ENCODE measurements around the gene ARID2.

ARID2 gene

GRCh38 chr12:45863332-45863731 is 133.8 kb downstream of the ARID2 start:
- no peak overlapping the region for H4K91ac ChIP-seq (ENCODE audit: low read depth, low read length)
- H2BK12ac ChIP-seq (ENCODE audit: low read length), result no peak overlapping the region
- no peak overlapping the region for H4K8ac ChIP-seq (ENCODE audit: low read depth, low read length)
- no peak overlapping the region for H4K12ac ChIP-seq (ENCODE audit: low read depth, low read length)
- H2BK5ac ChIP-seq (ENCODE audit: low read depth, low read length, poor library complexity), result no peak overlapping the region
- H3K4ac ChIP-seq (ENCODE audit: low read depth, low read length), result no peak overlapping the region
- no peak overlapping the region for H2AK5ac ChIP-seq (ENCODE audit: low read length)
- H3K9ac ChIP-seq (ENCODE audit: low read length), result no peak overlapping the region
- DNase-seq, result no peak
- no peaks in the 10 kb centered on the region for H3K79me2 ChIP-seq (ENCODE audit: control insufficient read depth, insufficient read depth, low read length, poor library complexity)
- no peak overlapping the region for H2AFZ ChIP-seq (ENCODE audit: insufficient read depth, low read length, poor library complexity)
- no peak overlapping the region for H3K23ac ChIP-seq (ENCODE audit: low read length)
- no peaks in the 10 kb centered on the region for H3K27me3 ChIP-seq (ENCODE audit: insufficient read depth, low read length)
- H3K4me1 ChIP-seq (ENCODE audit: control insufficient read depth in 1 of 2, insufficient read depth in 2 of 2, low read length in 2 of 2), result no peaks in the 10 kb centered on the region
- H3K18ac ChIP-seq (ENCODE audit: low read length), result no peak overlapping the region
- no peak overlapping the region for H3K4me2 ChIP-seq (ENCODE audit: low read length)
- no peaks in the 10 kb centered on the region for H3K9me3 ChIP-seq (ENCODE audit: insufficient read depth, low read depth, low read length)
- H2BK120ac ChIP-seq (ENCODE audit: insufficient read depth, low read length, poor library complexity), result no peak overlapping the region
- no peaks in the 10 kb centered on the region for H3K79me1 ChIP-seq (ENCODE audit: low read length)
- peaks cover 2 to 4% of the 10 kb centered on the region in 2 experiments for H3K36me3 ChIP-seq (ENCODE audit: control insufficient read depth in 1 of 2, insufficient read depth in 2 of 2, low read length in 2 of 2)
- WGBS (ENCODE audit: extremely low coverage, insufficient coverage, insufficient read length), result no CpG with 5 or more reads among the region's 2 CpGs
- no peak overlapping the region for H3K14ac ChIP-seq (ENCODE audit: low read length)
- no peak overlapping the region for H3K4me3 ChIP-seq (ENCODE audit: low read depth, low read length)
- no peak overlapping the region for H3K27ac ChIP-seq (ENCODE audit: low read depth, low read length)

GRCh38 chr12:45866299-45866698 is 136.8 kb downstream of the ARID2 start:
- no peak overlapping the region for H2BK120ac ChIP-seq (ENCODE audit: insufficient read depth, low read length, poor library complexity)
- no peak overlapping the region for H3K4me3 ChIP-seq (ENCODE audit: low read depth, low read length)
- H2BK12ac ChIP-seq (ENCODE audit: low read length), result no peak overlapping the region
- H3K79me2 ChIP-seq (ENCODE audit: control insufficient read depth, insufficient read depth, low read length, poor library complexity), result no peaks in the 10 kb centered on the region
- H4K12ac ChIP-seq (ENCODE audit: low read depth, low read length), result no peak overlapping the region
- H3K4ac ChIP-seq (ENCODE audit: low read depth, low read length), result no peak overlapping the region
- H2AK5ac ChIP-seq (ENCODE audit: low read length), result no peak overlapping the region
- H3K4me1 ChIP-seq (ENCODE audit: control insufficient read depth in 1 of 2, insufficient read depth in 2 of 2, low read length in 2 of 2), result no peaks in the 10 kb centered on the region
- no peak overlapping the region for H3K27ac ChIP-seq (ENCODE audit: low read depth, low read length)
- H3K9ac ChIP-seq (ENCODE audit: low read length), result no peak overlapping the region
- H3K4me2 ChIP-seq (ENCODE audit: low read length), result no peak overlapping the region
- H3K79me1 ChIP-seq (ENCODE audit: low read length), result no peaks in the 10 kb centered on the region
- H3K23ac ChIP-seq (ENCODE audit: low read length), result no peak overlapping the region
- no peak overlapping the region for H3K14ac ChIP-seq (ENCODE audit: low read length)
- H3K27me3 ChIP-seq (ENCODE audit: insufficient read depth, low read length), result no peaks in the 10 kb centered on the region
- H3K18ac ChIP-seq (ENCODE audit: low read length), result no peak overlapping the region
- no peaks in the 10 kb centered on the region for H3K9me3 ChIP-seq (ENCODE audit: insufficient read depth, low read depth, low read length)
- H4K8ac ChIP-seq (ENCODE audit: low read depth, low read length), result no peak overlapping the region
- no peak overlapping the region for H2BK5ac ChIP-seq (ENCODE audit: low read depth, low read length, poor library complexity)
- H4K91ac ChIP-seq (ENCODE audit: low read depth, low read length), result no peak overlapping the region
- no CpG with 5 or more reads among the region's 1 CpG for WGBS (ENCODE audit: extremely low coverage, insufficient coverage, insufficient read length)
- H3K36me3 ChIP-seq (ENCODE audit: control insufficient read depth in 1 of 2, insufficient read depth in 2 of 2, low read length in 2 of 2), result peaks cover 2 to 9% of the 10 kb centered on the region in 2 experiments
- H2AFZ ChIP-seq (ENCODE audit: insufficient read depth, low read length, poor library complexity), result no peak overlapping the region
- no peak for DNase-seq

- no CpG with 5 or more reads among the region's 7 CpGs for WGBS (ENCODE audit: extremely low coverage, insufficient coverage, insufficient read length)
Observed at GRCh38 chr12:45872446-45872845, 142.9 kb downstream of the ARID2 start.

GRCh38 chr12:45877069-45877468 is 147.6 kb downstream of the ARID2 start:
- no peaks in the 10 kb centered on the region for H3K27me3 ChIP-seq (ENCODE audit: insufficient read depth, low read length)
- no peaks in the 10 kb centered on the region for H3K79me2 ChIP-seq (ENCODE audit: control insufficient read depth, insufficient read depth, low read length, poor library complexity)
- peaks cover 7 to 14% of the 10 kb centered on the region in 2 experiments for H3K36me3 ChIP-seq (ENCODE audit: control insufficient read depth in 1 of 2, insufficient read depth in 2 of 2, low read length in 2 of 2)
- no peak overlapping the region for H4K8ac ChIP-seq (ENCODE audit: low read depth, low read length)
- no peak overlapping the region for H3K4ac ChIP-seq (ENCODE audit: low read depth, low read length)
- no peak overlapping the region for H3K23ac ChIP-seq (ENCODE audit: low read length)
- H2AK5ac ChIP-seq (ENCODE audit: low read length), result no peak overlapping the region
- H3K79me1 ChIP-seq (ENCODE audit: low read length), result no peaks in the 10 kb centered on the region
- no peak overlapping the region for H3K14ac ChIP-seq (ENCODE audit: low read length)
- no peak overlapping the region for H3K27ac ChIP-seq (ENCODE audit: low read depth, low read length)
- no peak overlapping the region for H3K4me2 ChIP-seq (ENCODE audit: low read length)
- H4K12ac ChIP-seq (ENCODE audit: low read depth, low read length), result no peak overlapping the region
- H2BK5ac ChIP-seq (ENCODE audit: low read depth, low read length, poor library complexity), result no peak overlapping the region
- H2BK12ac ChIP-seq (ENCODE audit: low read length), result no peak overlapping the region
- no peak overlapping the region for H3K9ac ChIP-seq (ENCODE audit: low read length)
- H3K4me1 ChIP-seq (ENCODE audit: control insufficient read depth in 1 of 2, insufficient read depth in 2 of 2, low read length in 2 of 2), result peaks cover 0 to 6% of the 10 kb centered on the region in 2 experiments
- H2AFZ ChIP-seq (ENCODE audit: insufficient read depth, low read length, poor library complexity), result no peak overlapping the region
- no peak for DNase-seq
- H2BK120ac ChIP-seq (ENCODE audit: insufficient read depth, low read length, poor library complexity), result no peak overlapping the region
- no peak overlapping the region for H3K18ac ChIP-seq (ENCODE audit: low read length)
- H4K91ac ChIP-seq (ENCODE audit: low read depth, low read length), result no peak overlapping the region
- H3K4me3 ChIP-seq (ENCODE audit: low read depth, low read length), result no peak overlapping the region
- WGBS (ENCODE audit: extremely low coverage, insufficient coverage, insufficient read length), result no CpG with 5 or more reads among the region's 5 CpGs
- no peaks in the 10 kb centered on the region for H3K9me3 ChIP-seq (ENCODE audit: insufficient read depth, low read depth, low read length)

More at GRCh38 chr12:45872446-45872845, 142.9 kb downstream of the ARID2 start:
- Histone ChIP-seq H3K79me2 (ENCODE audit: control insufficient read depth, insufficient read depth, low read length, poor library complexity) (no peaks in the 10 kb centered on the region), H2BK12ac (ENCODE audit: low read length) (no peak overlapping the region), H3K4me3 (ENCODE audit: low read depth, low read length) (no peak overlapping the region), H3K36me3 (ENCODE audit: control insufficient read depth in 1 of 2, insufficient read depth in 2 of 2, low read length in 2 of 2) (peaks cover 12% of the 10 kb centered on the region in 2 experiments), H2BK120ac (ENCODE audit: insufficient read depth, low read length, poor library complexity) (no peak overlapping the region), H4K91ac (ENCODE audit: low read depth, low read length) (no peak overlapping the region), H4K8ac (ENCODE audit: low read depth, low read length) (no peak overlapping the region), H3K18ac (ENCODE audit: low read length) (no peak overlapping the region), H3K4ac (ENCODE audit: low read depth, low read length) (no peak overlapping the region), H2BK5ac (ENCODE audit: low read depth, low read length, poor library complexity) (no peak overlapping the region), H4K12ac (ENCODE audit: low read depth, low read length) (no peak overlapping the region), H3K23ac (ENCODE audit: low read length) (no peak overlapping the region), H3K27ac (ENCODE audit: low read depth, low read length) (no peak overlapping the region), H3K27me3 (ENCODE audit: insufficient read depth, low read length) (no peaks in the 10 kb centered on the region), H2AK5ac (ENCODE audit: low read length) (no peak overlapping the region), H3K4me1 (ENCODE audit: control insufficient read depth in 1 of 2, insufficient read depth in 2 of 2, low read length in 2 of 2) (no peaks in the 10 kb centered on the region), H2AFZ (ENCODE audit: insufficient read depth, low read length, poor library complexity) (no peak overlapping the region), H3K79me1 (ENCODE audit: low read length) (no peaks in the 10 kb centered on the region), H3K4me2 (ENCODE audit: low read length) (no peak overlapping the region), H3K9me3 (ENCODE audit: insufficient read depth, low read depth, low read length) (no peaks in the 10 kb centered on the region), H3K9ac (ENCODE audit: low read length) (no peak overlapping the region), H3K14ac (ENCODE audit: low read length) (no peak overlapping the region)
- no peak for DNase-seq
